Mucosa of rectum (tissue), 2 donors: ENCODE measurements around the gene DYNC1H1.
"Not testable (repeated sequence)": the region's sequence is repeated elsewhere in the genome, so short reads cannot be mapped to it uniquely, and the experiment has no call there.

Source experiments
- H3K27ac ChIP-seq, 2 donors: one replicate each; pipeline ENCODE4 v1.7.0; 2013; ENCODE audit warnings: inconsistent platforms in 2 of 2, low read depth in 2 of 2, low read length in 2 of 2
- H3K27me3 ChIP-seq, 2 donors: one replicate each; pipeline ENCODE4 v1.7.0; 2013; ENCODE audit warnings: low read length in 2 of 2; ENCODE audit not compliant: control insufficient read depth in 2 of 2, insufficient read depth in 2 of 2
- H3K36me3 ChIP-seq, 2 donors: one replicate each; pipeline ENCODE4 v1.7.0; 2013; ENCODE audit warnings: low read length in 2 of 2; ENCODE audit not compliant: control insufficient read depth in 2 of 2, insufficient read depth in 2 of 2
- H3K4me1 ChIP-seq, 2 donors: one replicate each; pipeline ENCODE4 v1.7.0; 2013; ENCODE audit warnings: low read length in 2 of 2, mild to moderate bottlenecking in 1 of 2; ENCODE audit not compliant: control insufficient read depth in 2 of 2, insufficient read depth in 2 of 2
- H3K4me3 ChIP-seq, 2 donors: one replicate each; pipeline ENCODE4 v1.7.0; 2013; ENCODE audit warnings: low read length in 2 of 2
- H3K9ac ChIP-seq, 2 donors: one replicate each; pipeline ENCODE4 v1.7.0; 2013; ENCODE audit warnings: low read length in 2 of 2, low read depth in 1 of 2, mild to moderate bottlenecking in 1 of 2
- H3K9me3 ChIP-seq, 2 donors: one replicate each; pipeline ENCODE4 v1.7.0; 2013; ENCODE audit warnings: low read length in 2 of 2; ENCODE audit not compliant: control insufficient read depth in 2 of 2
- donor health status: healthy.
- donor health status: Normal muscosa, but diverticular disease.

Gene DYNC1H1

GRCh38 chr14:102077382-102077709, 113.0 kb downstream of the DYNC1H1 start:
- Histone ChIP-seq H3K36me3 (peaks cover 30 to 37% of the 10 kb centered on the region in 2 donors), H3K27ac (no peak overlapping the region), H3K9ac (no peak overlapping the region), H3K4me3 (no peak overlapping the region), H3K4me1 (no peaks in the 10 kb centered on the region), H3K27me3 (no peaks in the 10 kb centered on the region), H3K9me3 (no peaks in the 10 kb centered on the region)

GRCh38 chr14:102078361-102078791, 114.0 kb downstream of the DYNC1H1 start:
- H3K27me3 ChIP-seq, result not testable (repeated sequence)
- peaks cover 40 to 48% of the 10 kb centered on the region in 2 donors for H3K36me3 ChIP-seq

GRCh38 chr14:102078831-102079699, 114.7 kb downstream of the DYNC1H1 start:
- Histone ChIP-seq H3K9ac (no peak overlapping the region), H3K4me1 (peaks cover 0 to 4% of the 10 kb centered on the region in 2 donors), H3K27me3 (no peaks in the 10 kb centered on the region), H3K4me3 (no peak overlapping the region), H3K36me3 (peaks cover 46 to 52% of the 10 kb centered on the region in 2 donors), H3K27ac (no peak overlapping the region), H3K9me3 (no peaks in the 10 kb centered on the region)

More at GRCh38 chr14:102078361-102078791, 114.0 kb downstream of the DYNC1H1 start:
- not testable (repeated sequence) for H3K4me3 ChIP-seq, H3K4me1 ChIP-seq, H3K27ac ChIP-seq, H3K9me3 ChIP-seq, H3K9ac ChIP-seq

GRCh38 chr14:102079700-102079979, 115.3 kb downstream of the DYNC1H1 start:
- Histone ChIP-seq H3K27me3 (no peaks in the 10 kb centered on the region), H3K4me1 (peaks cover 4% of the 10 kb centered on the region in 2 donors), H3K9ac (no peak overlapping the region), H3K4me3 (no peak overlapping the region), H3K27ac (no peak overlapping the region), H3K9me3 (no peaks in the 10 kb centered on the region), H3K36me3 (peaks cover 52 to 57% of the 10 kb centered on the region in 2 donors)

- Histone ChIP-seq H3K4me3 (no peak overlapping the region), H3K27ac (no peak overlapping the region), H3K9me3 (no peaks in the 10 kb centered on the region), H3K9ac (no peak overlapping the region), H3K36me3 (peaks cover 58 to 65% of the 10 kb centered on the region in 2 donors), H3K4me1 (peaks cover 10 to 11% of the 10 kb centered on the region in 2 donors), H3K27me3 (no peaks in the 10 kb centered on the region)
Measured at GRCh38 chr14:102080183-102081080, 116.1 kb downstream of the DYNC1H1 start.

GRCh38 chr14:102081231-102082080, 117.1 kb downstream of the DYNC1H1 start:
- peaks cover 12 to 15% of the 10 kb centered on the region in 2 donors for H3K4me1 ChIP-seq
- no peaks in the 10 kb centered on the region for H3K27me3 ChIP-seq
- H3K36me3 ChIP-seq, result peaks cover 60 to 68% of the 10 kb centered on the region in 2 donors
- no peak overlapping the region for H3K9ac ChIP-seq
- no peak overlapping the region for H3K27ac ChIP-seq
- H3K9me3 ChIP-seq, result no peaks in the 10 kb centered on the region
- no peak overlapping the region for H3K4me3 ChIP-seq

- Histone ChIP-seq H3K36me3 (peaks cover 57 to 59% of the 10 kb centered on the region in 2 donors), H3K4me1 (peaks cover 19 to 25% of the 10 kb centered on the region in 2 donors)
- H3K27me3 ChIP-seq, H3K9me3 ChIP-seq, H3K9ac ChIP-seq, H3K27ac ChIP-seq, H3K4me3 ChIP-seq: not testable (repeated sequence)
Measured at GRCh38 chr14:102084522-102084921, 120.1 kb downstream of the DYNC1H1 start.

- Histone ChIP-seq H3K4me3 (peak overlapping the region in 1 of 2 donors; percentile 81), H3K27me3 (no peaks in the 10 kb centered on the region), H3K4me1 (peaks cover 19 to 25% of the 10 kb centered on the region in 2 donors), H3K9ac (peak overlapping the region in 1 of 2 donors; percentile 16), H3K27ac (no peak overlapping the region), H3K36me3 (peaks cover 53 to 55% of the 10 kb centered on the region in 2 donors), H3K9me3 (no peaks in the 10 kb centered on the region)
Measured at GRCh38 chr14:102084931-102085330, 120.6 kb downstream of the DYNC1H1 start.

GRCh38 chr14:102085488-102085887, 121.1 kb downstream of the DYNC1H1 start:
- H3K9me3 ChIP-seq, result no peaks in the 10 kb centered on the region
- peak overlapping the region; percentile 84 to 89 for H3K9ac ChIP-seq
- peaks cover 48 to 50% of the 10 kb centered on the region in 2 donors for H3K36me3 ChIP-seq
- H3K27ac ChIP-seq, result no peak overlapping the region
- no peaks in the 10 kb centered on the region for H3K27me3 ChIP-seq
- peaks cover 19 to 25% of the 10 kb centered on the region in 2 donors for H3K4me1 ChIP-seq
- peak overlapping the region; percentile 79 to 81 for H3K4me3 ChIP-seq
